ENCODE results near the gene POTEF.
"Not testable (repeated sequence)": the region's sequence is repeated elsewhere in the genome, so short reads cannot be mapped to it uniquely, and the experiment has no call there.

DNA sequence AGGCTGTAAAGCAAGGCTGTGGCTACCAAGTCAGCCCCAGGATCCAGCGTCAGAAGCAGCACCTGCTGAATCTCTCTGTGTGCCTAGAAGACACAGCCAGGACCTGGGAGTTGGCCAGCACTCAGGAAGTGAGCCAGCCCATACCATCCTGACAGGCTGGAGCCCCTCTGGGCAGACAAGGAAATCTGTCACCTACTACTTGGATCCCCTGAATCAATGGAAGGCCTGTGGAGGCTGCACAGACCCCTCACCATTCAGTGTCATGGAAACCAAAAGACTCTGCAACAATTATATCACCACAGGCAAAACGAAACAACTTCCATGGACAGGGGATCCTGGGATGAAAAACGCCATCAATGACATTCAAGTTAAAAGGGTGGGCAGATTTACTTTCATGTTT, 37.6 kb upstream of the POTEF start:
- TF ChIP-seq, protein P1, sequence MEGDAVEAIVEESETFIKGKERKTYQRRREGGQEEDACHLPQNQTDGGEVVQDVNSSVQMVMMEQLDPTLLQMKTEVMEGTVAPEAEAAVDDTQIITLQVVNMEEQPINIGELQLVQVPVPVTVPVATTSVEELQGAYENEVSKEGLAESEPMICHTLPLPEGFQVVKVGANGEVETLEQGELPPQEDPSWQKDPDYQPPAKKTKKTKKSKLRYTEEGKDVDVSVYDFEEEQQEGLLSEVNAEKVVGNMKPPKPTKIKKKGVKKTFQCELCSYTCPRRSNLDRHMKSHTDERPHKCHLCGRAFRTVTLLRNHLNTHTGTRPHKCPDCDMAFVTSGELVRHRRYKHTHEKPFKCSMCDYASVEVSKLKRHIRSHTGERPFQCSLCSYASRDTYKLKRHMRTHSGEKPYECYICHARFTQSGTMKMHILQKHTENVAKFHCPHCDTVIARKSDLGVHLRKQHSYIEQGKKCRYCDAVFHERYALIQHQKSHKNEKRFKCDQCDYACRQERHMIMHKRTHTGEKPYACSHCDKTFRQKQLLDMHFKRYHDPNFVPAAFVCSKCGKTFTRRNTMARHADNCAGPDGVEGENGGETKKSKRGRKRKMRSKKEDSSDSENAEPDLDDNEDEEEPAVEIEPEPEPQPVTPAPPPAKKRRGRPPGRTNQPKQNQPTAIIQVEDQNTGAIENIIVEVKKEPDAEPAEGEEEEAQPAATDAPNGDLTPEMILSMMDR (conservative IDR thresholded peaks at IDR 0.05 in 1 of 2, IDR thresholded peaks at IDR 0.05 in 1 of 2; ENCODE audit: extremely low read depth in 1 of 2, insufficient read depth in 1 of 2, low read depth in 1 of 2, low read length in 2 of 2) = not testable (repeated sequence)
- not testable (repeated sequence) for TF ChIP-seq EZH2 (IDR thresholded peaks at IDR 0.05; ENCODE audit: borderline replicate concordance, low read length)
